Measurements from ENCODE around the gene CCDC142.

GRCh38 chr2:74496997-74497776, 14.4 kb upstream of the CCDC142 start:
- TF ChIP-seq NR1H2 (CRISPR knock-in tag; IDR thresholded peaks at IDR 0.05), result no peak
- TF ChIP-seq ETV6 (CRISPR knock-in tag; IDR thresholded peaks at IDR 0.05), result no peak
- TF ChIP-seq TCF7 (CRISPR knock-in tag; IDR thresholded peaks at IDR 0.05; ENCODE audit: low read depth), result no peak
- TF ChIP-seq MAX (CRISPR knock-in tag; IDR thresholded peaks at IDR 0.05), result no peak
- TF ChIP-seq ATF3 (CRISPR knock-in tag; conservative IDR thresholded peaks at IDR 0.05), result no peak
- no peak for TF ChIP-seq NR2C2 (CRISPR knock-in tag; IDR thresholded peaks at IDR 0.05)
- TF ChIP-seq HMGXB4 (CRISPR knock-in tag; IDR thresholded peaks at IDR 0.05), result no peak
- TF ChIP-seq ELF4 (CRISPR knock-in tag; IDR thresholded peaks at IDR 0.05; ENCODE audit: low read depth), result no peak
- TF ChIP-seq CTCF (IDR thresholded peaks at IDR 0.05), result no peak
- TF ChIP-seq ZBTB21 (CRISPR knock-in tag; IDR thresholded peaks at IDR 0.05; ENCODE audit: borderline replicate concordance), result no peak
- TF ChIP-seq ESRRA (CRISPR knock-in tag; IDR thresholded peaks at IDR 0.05; ENCODE audit: borderline replicate concordance), result no peak
- no peak for TF ChIP-seq E2F1 (CRISPR knock-in tag; IDR thresholded peaks at IDR 0.05)
